HG03469 (cell line): ENCODE measurements around the gene C1orf21.

Experiments used
- ATAC-seq: cut with Tn5 transposase; IDR thresholded peaks from one replicate; pipeline ENCODE4 v1.9.1; 2021; ENCODE audit warnings: mild to moderate bottlenecking, moderate library complexity, moderate number of reproducible peaks; ENCODE audit not compliant: unreplicated experiment

Gene C1orf21

GRCh38 chr1:184553845-184554244 lies 167.0 kb downstream of the C1orf21 start:
- ATAC-seq, result no peak

- no peak for ATAC-seq
These were observed 169.1 kb downstream of the C1orf21 start for GRCh38 chr1:184555665-184556641.

- ATAC-seq, result no peak
These were observed 169.8 kb downstream of the C1orf21 start for GRCh38 chr1:184556665-184557064.

- no peak for ATAC-seq
These were observed 170.9 kb downstream of the C1orf21 start for GRCh38 chr1:184557423-184558347.

- ATAC-seq, result no peak
These were observed 171.9 kb downstream of the C1orf21 start for GRCh38 chr1:184558691-184559090.

GRCh38 chr1:184559117-184559713 lies 172.4 kb downstream of the C1orf21 start:
- ATAC-seq, result no peak

GRCh38 chr1:184562806-184563205 lies 176.0 kb downstream of the C1orf21 start:
- ATAC-seq, result no peak

- no peak for ATAC-seq
These were observed 176.5 kb downstream of the C1orf21 start for GRCh38 chr1:184563308-184563707.

- ATAC-seq, result no peak
These were observed 180.2 kb downstream of the C1orf21 start for GRCh38 chr1:184567009-184567408.

- ATAC-seq, result no peak
These were observed 180.8 kb downstream of the C1orf21 start for GRCh38 chr1:184567637-184568036.

- no peak for ATAC-seq
These were observed 181.3 kb downstream of the C1orf21 start for GRCh38 chr1:184568148-184568547.

GRCh38 chr1:184569106-184569505 lies 182.3 kb downstream of the C1orf21 start:
- ATAC-seq, result no peak

GRCh38 chr1:184574588-184574987 lies 187.8 kb downstream of the C1orf21 start:
- no peak for ATAC-seq

GRCh38 chr1:184576822-184577221 lies 190.0 kb downstream of the C1orf21 start:
- no peak for ATAC-seq

GRCh38 chr1:184577319-184577718 lies 190.5 kb downstream of the C1orf21 start:
- no peak for ATAC-seq

GRCh38 chr1:184582411-184582810 lies 195.6 kb downstream of the C1orf21 start:
- no peak for ATAC-seq

GRCh38 chr1:184583849-184584248 lies 197.0 kb downstream of the C1orf21 start:
- ATAC-seq, result no peak

- ATAC-seq, result no peak
These were observed 201.9 kb downstream of the C1orf21 start for GRCh38 chr1:184588701-184589100.

GRCh38 chr1:184590163-184590750 lies 203.4 kb downstream of the C1orf21 start:
- ATAC-seq, result no peak

GRCh38 chr1:184593597-184593996 lies 206.8 kb downstream of the C1orf21 start:
- no peak for ATAC-seq

- no peak for ATAC-seq
These were observed 208.8 kb downstream of the C1orf21 start for GRCh38 chr1:184595596-184595995.
